ENCODE measurements around the gene DGKB.

DNA sequence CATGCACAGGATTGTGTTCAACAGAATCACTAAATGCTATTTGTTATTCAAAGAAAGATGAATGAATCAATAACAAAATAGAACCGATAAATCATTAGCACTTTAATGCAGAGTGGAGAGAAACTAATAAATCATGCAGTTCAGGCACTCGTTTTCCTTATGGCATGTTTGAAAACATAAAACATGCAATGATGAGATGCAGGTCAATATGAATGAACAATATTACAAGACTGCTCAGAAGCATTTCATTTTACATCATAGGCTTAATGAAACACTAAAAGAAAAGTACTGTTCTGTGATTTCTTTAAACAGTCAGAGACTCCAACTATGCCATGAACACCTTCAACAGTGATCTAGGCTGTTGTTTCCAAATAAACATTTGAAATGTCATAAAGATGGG is 755.0 kb downstream of the DGKB start:
- TF ChIP-seq, protein P1, sequence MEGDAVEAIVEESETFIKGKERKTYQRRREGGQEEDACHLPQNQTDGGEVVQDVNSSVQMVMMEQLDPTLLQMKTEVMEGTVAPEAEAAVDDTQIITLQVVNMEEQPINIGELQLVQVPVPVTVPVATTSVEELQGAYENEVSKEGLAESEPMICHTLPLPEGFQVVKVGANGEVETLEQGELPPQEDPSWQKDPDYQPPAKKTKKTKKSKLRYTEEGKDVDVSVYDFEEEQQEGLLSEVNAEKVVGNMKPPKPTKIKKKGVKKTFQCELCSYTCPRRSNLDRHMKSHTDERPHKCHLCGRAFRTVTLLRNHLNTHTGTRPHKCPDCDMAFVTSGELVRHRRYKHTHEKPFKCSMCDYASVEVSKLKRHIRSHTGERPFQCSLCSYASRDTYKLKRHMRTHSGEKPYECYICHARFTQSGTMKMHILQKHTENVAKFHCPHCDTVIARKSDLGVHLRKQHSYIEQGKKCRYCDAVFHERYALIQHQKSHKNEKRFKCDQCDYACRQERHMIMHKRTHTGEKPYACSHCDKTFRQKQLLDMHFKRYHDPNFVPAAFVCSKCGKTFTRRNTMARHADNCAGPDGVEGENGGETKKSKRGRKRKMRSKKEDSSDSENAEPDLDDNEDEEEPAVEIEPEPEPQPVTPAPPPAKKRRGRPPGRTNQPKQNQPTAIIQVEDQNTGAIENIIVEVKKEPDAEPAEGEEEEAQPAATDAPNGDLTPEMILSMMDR (IDR thresholded peaks at IDR 0.05): no peak
- no peak for TF ChIP-seq POLR2AphosphoS5 (IDR thresholded peaks at IDR 0.05)
- TF ChIP-seq POLR2A (IDR thresholded peaks at IDR 0.05): no peak

Measured in stomach (tissue), 4 donors.